Glomerular visceral epithelial cell (primary cell): ENCODE data around the gene RFPL4A.
"Not testable (repeated sequence)": the region's sequence is repeated elsewhere in the genome, so short reads cannot be mapped to it uniquely, and the experiment has no call there.

Experiments used
- DNase-seq: peaks from one replicate; pipeline ENCODE4 v3.0.0-alpha.2; 2016; ENCODE audit errors: extremely low spot score

RFPL4A gene

DNA sequence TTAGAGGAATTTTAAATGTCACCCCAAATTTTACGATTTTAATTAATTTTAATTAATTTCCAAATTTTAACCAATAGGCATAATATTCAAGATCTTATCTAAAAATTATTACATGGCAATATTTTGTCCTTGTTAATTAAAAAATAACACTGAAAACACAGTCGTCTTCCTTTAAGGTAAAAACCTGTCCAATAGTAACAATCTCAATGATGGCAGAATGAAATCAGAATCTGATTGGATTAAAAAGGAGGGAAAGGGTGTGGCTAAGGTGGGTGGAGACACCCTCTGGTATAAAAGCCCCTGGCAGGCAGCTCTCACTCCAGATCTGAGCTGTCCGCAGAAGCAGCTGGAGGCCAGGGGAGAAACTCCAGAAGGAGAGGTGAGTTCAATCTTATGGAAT, at the start of gene RFPL4A:
TSS of gene RFPL4A (plus strand) at position 301 of the 400 bp plus-strand sequence. CDS start 2,704 bp downstream, outside the sequence.
- DNase-seq = not testable (repeated sequence)

DNA sequence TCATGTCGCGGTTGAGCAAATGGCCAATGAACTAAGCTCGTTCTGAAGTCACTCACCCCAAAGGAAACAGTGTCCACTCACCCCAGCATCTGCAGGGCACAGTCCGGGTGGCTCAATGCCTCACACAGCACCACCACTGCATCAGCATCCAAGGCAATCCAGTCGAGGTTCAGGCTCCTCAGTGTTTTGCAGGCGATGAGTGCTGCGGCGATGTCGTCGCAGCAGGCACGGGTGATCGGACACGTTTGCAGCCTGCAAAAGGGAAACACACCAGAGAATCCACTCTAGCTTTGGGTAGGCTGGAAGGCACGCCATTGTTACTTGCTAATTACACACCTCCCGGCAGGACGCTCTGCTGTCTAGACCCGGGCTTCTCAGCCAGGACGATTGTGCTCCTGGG, 47.2 kb upstream of the RFPL4A start:
- no peak for DNase-seq

DNA sequence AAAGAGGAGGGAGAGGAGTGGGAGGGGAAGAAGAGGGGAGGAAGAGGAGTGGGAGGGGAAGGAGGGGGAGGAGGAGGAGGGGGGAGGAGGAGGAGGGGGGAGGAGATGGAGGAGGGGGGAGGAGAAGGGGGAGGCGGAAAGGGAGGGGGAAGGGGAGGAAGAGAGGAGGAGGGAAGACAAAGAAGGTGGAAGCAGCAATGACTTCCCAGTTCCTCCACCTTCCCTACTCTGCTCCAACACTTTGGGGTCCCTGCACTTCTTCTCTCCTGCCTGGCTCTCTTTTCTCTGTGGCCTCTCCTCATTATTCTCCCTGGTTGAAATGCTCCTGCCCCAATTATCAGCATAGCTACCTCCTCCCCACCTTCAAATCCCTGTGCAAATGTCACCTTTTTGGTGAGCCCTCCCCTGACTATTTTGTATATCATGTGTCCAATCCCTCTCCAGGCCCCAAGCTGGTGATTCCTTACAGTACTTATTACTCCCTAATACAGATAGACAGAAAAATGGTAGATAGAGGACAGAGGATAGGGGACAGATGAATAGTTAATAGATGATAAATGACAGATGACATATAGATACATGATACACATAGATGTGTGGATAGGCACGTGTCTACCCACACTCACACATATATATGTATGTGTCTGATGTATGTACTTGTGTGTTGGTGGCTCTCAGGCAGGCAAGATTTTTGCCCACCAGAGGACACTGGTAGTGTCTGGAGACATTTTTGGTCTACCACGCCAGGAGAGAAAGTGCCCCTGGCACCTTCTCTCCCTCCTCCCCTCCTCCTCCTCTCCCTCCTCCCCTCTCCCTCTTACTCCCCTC, 45.9 kb upstream of the RFPL4A start:
- DNase-seq = no peak

DNA sequence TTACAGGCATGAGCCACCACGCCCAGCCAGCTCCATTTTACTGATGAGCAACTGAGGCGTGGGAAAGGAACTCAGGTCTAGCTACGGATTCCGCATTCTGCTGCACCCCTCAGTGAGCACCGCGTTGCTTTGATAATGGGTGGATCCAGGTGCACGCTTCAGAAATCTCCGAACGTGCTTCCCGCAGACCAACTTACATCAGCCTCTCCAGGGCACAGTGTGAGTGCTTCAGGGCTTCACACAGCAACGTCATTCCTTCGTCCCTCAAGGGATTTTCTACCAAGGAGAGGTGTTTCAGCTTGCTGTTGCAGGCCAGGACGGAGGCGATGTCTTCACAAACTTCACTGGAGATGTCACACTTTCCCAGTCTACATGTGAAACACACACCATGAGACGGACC, 42.4 kb upstream of the RFPL4A start:
- DNase-seq = no peak

DNA sequence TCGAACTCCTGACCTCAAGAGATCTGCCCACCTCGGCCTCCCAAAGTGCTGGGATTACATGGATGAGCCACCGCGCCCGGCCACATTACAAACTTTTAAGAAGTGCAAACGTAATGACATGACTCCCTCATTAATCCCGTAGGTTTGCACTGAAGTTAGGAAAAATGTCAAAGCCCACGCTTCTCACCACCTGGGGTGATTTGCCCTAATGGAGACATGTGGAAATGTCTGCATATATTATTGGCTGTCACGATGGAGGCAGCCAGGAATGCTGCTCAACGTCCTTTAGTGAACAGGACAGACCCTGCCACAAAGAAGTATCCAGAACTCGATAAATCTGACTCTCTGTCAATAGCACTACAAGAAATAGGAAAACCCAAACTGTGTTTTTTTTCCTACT, 41.6 kb upstream of the RFPL4A start:
- no peak for DNase-seq

DNA sequence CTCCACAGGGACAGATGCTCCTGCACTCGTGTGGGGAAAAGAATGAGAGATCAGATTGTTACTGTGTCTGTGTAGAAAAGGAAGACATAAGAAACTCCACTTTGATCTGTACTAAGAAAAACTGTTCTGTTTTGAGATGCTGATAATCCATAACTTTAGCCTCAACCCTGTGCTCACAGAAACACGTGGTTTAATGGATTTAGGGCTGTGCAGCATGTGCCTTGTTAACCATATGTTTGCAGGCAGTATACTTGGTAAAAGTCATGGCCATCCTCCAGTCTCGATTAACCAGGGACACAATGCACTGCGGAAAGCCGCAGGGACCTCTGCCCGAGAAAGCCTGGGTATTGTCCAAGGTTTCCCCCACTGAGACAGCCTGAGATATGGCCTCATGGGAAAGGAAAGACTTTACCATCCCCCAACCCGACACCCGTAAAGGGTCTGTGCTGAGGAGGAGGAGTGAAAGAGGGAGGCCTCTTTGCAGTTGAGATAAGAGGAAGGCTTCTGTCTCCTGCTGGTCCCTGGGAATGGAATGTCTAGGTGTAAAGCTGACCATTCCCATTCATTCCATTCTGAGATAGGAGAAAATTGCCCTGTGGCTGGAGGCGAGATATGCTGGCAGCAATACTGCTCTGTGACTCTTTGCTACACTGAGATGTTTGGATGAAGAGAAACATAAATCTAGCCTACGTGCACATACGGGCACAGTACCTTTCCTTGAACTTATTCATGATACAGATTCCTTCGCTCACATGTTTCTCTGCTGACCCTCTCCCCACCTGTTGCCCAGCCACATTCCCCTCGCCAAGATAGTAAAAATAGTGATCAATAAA, 40.8 kb upstream of the RFPL4A start:
- DNase-seq = not testable (repeated sequence)

DNA sequence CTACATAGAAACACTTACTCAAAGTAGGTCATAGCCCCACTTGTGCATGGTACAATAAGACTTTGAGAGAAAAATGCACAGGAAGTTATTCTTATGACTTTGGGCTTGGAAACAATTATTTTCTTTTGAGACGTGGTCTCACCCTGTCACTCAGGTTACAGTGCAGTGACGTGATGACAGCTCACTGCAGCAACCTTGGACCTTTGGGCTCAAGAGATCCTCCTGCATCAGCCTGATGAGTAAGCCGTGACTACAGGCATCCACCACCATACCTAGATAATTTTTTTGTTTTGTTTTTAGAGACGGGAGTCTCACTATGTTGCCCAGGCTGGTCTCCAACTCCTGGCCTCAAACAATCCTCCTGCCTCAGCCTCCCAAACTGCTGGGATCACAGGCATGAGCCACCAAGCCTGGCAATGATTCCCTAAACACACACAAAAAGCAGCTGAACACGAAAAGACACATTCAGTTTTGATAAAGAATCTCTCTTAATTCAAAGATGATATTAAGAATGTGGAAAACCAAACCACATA, 38.6 kb upstream of the RFPL4A start:
- DNase-seq = no peak

DNA sequence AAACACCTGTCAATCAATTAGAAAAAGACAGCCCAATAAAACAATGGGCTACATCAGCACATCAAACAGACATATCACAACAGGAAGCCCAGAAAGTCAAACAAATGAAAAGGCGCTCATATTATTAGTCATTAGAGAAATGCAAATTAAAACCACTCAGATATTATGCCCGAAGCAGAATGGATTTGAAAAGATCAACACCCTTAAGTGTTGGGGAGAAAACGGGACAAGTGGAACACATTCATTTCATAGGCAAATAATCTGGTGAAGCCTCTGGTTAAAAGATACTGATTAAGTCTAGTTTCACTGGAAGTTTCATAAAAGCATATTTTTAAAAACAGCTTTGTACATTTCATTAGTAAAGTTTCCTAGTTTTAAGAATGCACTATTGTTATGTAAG, 38.1 kb upstream of the RFPL4A start:
- no peak for DNase-seq

DNA sequence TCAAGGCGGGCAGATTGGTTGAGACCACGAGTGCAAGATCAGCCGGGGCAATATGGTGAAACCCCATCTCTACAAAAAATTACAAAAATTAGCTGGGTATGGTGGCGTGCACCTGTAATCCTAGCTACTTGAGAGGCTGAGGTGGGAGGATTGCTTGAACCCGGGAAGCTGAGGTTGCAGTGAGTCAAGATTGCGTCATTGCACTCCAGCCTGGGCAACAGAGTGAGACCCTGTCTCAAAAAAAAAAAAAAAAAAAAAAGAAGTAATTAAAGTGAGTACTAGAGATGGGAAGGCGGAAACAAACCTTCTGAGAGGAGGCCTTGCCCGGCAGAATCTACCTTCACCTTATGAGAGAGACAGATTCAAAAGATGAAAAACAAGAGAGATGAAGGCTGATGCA, 35.4 kb upstream of the RFPL4A start:
- no peak for DNase-seq

DNA sequence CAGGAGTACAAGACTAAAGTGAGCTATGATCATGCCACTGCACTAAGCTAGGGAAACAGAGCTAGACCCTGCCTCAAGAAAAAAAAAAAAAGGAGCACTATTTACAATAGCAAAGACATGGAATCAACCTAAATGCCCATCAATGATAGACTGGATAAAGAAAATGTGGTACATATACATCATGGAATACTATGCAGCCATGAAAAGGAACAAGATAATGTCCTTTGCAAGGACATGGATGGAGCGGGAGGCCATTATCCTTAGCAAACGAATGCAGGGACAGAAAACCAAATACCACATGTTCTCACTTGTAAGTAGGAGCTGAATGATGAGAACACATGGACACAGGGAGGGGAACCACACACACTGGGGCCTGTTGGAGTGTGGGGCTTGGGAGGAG, 28.5 kb upstream of the RFPL4A start:
- DNase-seq = not testable (repeated sequence)

DNA sequence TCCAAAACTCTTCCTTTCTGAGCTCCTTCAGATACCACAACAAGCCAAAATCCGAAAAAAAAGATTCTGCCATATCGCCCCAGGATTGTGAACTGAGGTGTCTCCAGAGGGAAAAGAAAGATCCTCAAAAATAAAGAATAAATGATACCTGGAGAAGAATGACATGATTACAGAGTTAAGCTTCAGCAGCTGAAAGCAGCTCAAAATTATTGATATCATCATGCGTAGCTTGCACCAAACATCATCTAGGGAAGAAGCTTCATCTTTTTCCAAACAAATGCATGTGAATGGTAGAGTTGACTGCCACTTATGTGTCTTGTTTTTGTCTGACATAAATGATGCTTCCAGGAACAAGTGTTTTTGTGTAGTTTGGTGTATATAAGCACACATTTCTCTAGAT, 20.6 kb upstream of the RFPL4A start, which contains the start of gene NLRP9:
TSS of gene NLRP9 (minus strand) at position 101 of the 400 bp plus-strand sequence. CDS start at position 73, 28 bp downstream.
- DNase-seq = no peak

DNA sequence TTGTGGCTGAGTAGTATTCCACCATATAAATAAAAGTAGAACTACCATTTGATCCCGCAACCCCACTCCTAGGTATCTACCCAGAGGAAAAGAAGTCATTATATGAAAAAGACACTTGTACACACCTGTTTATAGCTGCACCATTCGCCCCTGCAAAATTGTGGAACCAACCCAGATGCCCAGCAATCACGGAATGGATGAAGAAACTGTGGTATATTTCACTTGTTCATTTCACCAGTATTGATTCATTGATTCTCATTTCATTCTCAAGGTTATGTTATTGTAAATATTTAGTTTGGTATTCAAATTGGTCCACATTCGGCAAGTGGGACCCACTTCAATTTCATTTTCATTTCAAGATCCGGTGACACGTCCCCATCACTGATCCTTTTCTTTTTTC, 8.2 kb upstream of the RFPL4A start:
- no peak for DNase-seq

DNA sequence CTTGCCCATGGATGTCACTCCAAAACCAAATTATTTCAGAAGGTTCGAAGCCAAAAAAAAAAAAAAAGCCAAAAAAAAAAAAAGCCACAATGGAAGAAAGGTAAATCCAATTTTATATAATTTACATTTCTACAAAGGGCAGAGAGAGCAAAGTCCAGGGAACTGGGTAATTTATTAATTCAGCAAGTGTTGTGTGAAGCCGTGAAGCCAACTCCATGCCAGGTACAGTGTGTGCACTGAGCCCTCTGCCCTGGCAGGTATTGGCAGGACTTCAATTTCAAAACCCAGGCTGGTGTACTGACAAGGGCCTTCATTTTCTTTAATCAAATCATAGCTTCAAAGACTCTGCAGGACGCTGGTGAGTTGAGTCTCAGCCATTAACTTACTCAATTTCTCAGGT, 5.5 kb upstream of the RFPL4A start:
- no peak for DNase-seq

DNA sequence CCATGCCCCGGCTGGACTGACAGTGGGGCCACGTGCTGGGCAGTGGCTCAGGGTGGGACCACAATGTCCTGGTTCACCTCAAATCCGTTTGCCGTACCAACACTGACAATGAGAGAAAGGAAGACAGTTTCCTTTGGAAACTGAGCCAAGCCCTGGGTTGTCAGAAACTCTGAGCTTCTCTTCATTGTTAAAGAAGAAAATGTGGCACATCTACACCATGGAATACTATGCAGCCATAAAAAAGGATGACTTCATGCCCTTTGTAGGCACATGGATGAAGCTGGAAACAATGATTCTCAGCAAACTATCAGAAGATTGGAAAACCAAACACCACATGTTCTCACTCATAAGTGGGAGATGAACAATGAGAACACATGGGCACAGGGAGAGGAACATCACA, 2.1 kb upstream of the RFPL4A start:
- not testable (repeated sequence) for DNase-seq

DNA sequence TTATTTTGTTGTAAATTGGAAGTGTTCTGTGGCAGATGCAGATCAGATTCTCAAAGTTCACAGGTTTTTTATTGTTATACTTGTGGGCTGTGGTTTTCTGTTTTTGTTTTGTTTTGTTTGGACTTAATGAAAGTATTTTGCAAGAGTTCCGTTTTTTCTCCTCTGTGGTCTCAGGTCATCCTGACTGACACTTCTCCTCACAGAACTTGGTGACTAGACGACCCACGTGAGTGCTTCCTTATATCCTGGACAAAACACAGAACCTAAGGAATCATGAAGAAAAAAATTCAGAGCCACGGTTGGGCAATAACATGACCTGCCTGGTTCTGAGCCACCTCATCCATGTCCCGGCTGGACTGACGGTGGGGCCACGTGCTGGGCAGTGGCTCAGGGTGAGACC, 7.6 kb downstream of the RFPL4A start:
- DNase-seq = no peak

DNA sequence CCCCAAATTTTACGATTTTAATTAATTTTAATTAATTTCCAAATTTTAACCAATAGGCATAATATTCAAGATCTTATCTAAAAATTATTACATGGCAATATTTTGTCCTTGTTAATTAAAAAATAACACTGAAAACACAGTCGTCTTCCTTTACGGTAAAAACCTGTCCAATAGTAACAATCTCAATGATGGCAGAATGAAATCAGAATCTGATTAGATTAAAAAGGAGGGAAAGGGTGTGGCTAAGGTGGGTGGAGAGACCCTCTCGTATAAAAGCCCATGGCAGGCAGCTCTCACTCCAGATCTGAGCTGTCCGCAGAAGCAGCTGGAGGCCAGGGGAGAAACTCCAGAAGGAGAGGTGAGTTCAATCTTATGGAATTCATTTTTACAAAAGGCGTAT, 9.9 kb downstream of the RFPL4A start, which contains the start of gene RFPL4AL1:
TSS of gene RFPL4AL1 (plus strand) at position 301 of the 400 bp plus-strand sequence. CDS start 2,687 bp downstream, outside the sequence.
- not testable (repeated sequence) for DNase-seq

DNA sequence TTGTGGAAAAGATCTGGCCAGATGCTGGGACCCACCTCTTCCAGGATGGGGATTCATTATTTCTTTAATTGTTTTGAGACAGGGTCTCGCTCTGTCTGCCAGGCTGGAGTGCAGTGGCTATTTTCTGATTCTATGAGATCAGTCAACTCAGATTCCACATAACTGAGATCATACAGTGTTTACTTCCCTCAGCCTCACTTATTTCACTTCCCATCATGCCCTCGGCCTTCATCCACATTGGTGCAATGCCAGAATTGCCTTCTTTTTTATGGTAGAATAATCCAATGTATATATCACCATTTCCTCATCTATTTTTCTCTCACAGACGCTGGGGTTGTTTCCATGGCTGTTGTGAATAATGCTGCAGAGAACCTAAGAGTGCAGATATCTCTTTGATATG, 10.7 kb downstream of the RFPL4A start:
- not testable (repeated sequence) for DNase-seq

DNA sequence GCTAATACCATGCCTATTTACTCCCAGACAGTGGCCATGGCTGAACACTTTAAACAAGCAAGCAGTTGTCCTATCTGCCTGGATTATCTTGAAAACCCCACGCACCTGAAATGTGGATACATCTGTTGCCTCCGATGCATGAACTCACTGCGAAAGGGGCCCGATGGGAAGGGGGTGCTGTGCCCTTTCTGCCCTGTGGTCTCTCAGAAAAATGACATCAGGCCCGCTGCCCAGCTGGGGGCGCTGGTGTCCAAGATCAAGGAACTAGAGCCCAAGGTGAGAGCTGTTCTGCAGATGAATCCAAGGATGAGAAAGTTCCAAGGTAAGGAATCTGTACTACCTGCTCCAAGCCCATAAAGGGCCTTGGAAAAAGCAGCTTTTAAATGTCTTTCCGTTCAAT, 18.6 kb downstream of the RFPL4A start:
- no peak for DNase-seq

DNA sequence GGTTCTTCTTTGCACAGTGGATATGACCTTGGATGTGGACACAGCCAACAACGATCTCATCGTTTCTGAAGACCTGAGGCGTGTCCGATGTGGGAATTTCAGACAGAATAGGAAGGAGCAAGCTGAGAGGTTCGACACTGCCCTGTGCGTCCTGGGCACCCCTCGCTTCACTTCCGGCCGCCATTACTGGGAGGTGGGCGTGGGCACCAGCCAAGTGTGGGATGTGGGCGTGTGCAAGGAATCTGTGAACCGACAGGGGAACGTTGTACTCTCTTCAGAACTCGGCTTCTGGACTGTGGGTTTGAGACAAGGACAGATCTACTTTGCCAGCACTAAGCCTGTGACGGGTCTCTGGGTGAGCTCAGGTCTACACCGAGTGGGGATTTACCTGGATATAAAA, 19.4 kb downstream of the RFPL4A start:
- DNase-seq = no peak

DNA sequence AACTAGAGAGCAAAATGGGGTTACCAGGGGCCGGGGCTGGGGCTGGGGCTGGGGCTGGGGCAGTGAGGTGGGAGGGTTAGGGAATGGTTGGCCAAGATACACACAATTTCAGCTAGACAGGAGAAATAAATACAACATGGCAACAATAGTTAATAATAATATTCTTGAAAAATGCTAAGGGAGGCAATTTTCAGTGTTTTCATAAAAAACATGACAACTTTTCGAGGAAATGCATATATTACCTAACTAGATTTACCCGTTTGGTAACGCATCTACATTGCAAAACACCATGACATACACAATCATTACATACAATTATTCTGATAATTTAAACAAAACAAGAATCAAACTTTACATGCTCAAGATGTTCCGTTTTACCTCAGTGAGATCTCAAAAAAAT, 22.2 kb downstream of the RFPL4A start:
- DNase-seq = no peak

DNA sequence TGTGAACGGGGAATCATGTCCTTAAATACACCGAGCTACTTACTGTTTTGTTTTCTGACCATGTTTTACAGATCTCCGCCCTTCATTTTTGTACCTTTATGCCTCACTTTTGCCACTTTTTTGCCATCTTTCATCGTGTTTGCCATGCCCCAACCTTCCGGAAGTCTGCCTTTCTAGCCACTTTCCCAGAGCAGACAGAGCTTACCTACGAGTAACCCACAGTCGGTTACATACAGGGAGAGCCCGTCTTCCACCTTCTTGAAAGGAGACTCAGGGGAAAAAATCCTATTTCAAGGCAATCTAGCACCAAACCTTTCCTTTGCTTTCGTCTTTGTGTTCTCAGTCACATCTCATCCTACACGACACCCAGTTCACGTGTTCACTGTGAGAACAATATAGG, 36.1 kb downstream of the RFPL4A start:
- DNase-seq = no peak

DNA sequence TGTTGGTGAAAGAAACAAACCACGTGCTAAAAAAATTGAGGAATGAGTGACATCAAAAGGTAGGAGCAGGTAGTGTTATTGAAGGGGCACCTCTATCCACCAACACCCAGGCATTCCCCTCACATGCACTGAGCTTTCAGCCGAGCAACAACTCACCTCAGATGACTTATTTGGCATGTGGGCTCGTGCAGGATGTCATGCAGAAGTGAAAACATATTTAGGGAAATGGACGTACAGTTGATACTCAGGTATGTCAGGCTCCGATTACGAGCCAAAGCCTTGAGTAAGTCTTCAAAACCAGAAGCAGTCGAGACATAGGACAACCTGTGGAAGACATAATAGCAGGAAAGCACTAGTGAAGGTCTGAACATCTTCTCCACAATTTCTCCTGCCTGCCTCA, 42.5 kb downstream of the RFPL4A start:
- DNase-seq = no peak
